Measurements from ENCODE around the gene SH3BGRL. TPM values are rescaled to one million over a fixed set of nuclear protein-coding genes. Genes with fewer than 3 reads are reported as not detected.

Gene SH3BGRL
- total and polyA plus RNA-seq, 2 of the 13 experiments (the other 11 are each of a cell fraction or from before 2014, with no cell fraction given): 8.9 to 11.4 TPM

DNA sequence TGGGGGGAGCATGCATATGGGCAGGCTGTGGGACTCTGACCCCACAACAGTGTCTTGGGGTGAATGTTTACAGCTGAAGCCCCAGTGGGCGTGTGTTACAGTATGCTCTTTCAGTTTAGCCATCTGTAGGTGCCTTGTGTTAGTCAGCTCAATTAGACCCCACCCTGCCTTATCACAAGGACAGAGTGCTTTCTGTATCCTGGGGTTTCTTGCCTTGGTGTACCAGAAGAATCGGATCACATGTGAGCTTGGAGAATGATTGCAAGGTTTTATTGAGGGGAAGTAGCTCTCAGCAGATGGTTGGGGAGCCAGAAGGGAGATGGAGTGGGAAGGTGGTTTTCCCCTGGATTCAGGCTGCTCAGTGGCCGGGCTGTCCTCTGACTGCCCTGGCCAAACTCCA is 27.3 kb downstream of the SH3BGRL start:
- no peak for FAIRE-seq
- CTCF ChIA-PET (ENCODE audit: low intra/inter-chr PET ratio, low total read pairs): no interaction called here

More for the DNA sequence above, 27.3 kb downstream of the SH3BGRL start:
- Histone ChIP-seq H3K4me2 (ENCODE audit: low read depth, low read length) (no peak overlapping the region), H3K4me1 (ENCODE audit: insufficient read depth, low read length) (no peaks in the 10 kb centered on the region), H3K27me3 (ENCODE audit: control insufficient read depth in 1 of 2, insufficient read depth in 2 of 2, low read length in 2 of 2) (no peaks in the 10 kb centered on the region), H3K4me3 (replicated peaks in 1 of 3; ENCODE audit: insufficient read depth in 1 of 3, low read depth in 2 of 3, low read length in 3 of 3) (no peak overlapping the region), H2AFZ (ENCODE audit: low read length) (no peak overlapping the region), H3K27ac (ENCODE audit: extremely low read length, insufficient read depth, low read length) (no peak overlapping the region), H3K79me2 (ENCODE audit: insufficient read depth, low read length) (no peaks in the 10 kb centered on the region), H3K36me3 (replicated peaks in 1 of 2; ENCODE audit: control insufficient read depth in 1 of 2, insufficient read depth in 2 of 2, low read length in 2 of 2) (no peaks in the 10 kb centered on the region), H3K9me3 (ENCODE audit: low read length) (no peaks in the 10 kb centered on the region), H4K20me1 (ENCODE audit: insufficient read depth, low read length) (no peaks in the 10 kb centered on the region), H3K9ac (ENCODE audit: insufficient read depth, low read depth, low read length) (no peak overlapping the region)
- DNase-seq (ENCODE audit: low spot score) (no peak), ATAC-seq (no peak)
- TF ChIP-seq ZC3H4 (CRISPR knock-in tag; IDR thresholded peaks at IDR 0.05; ENCODE audit: borderline replicate concordance) (no peak), RBFOX2 (IDR thresholded peaks at IDR 0.05; ENCODE audit: low read depth, low read length) (no peak), SP140L (CRISPR knock-in tag; IDR thresholded peaks at IDR 0.05; ENCODE audit: borderline replicate concordance) (no peak), ZNF850 (CRISPR knock-in tag; conservative IDR thresholded peaks at IDR 0.05) (no peak), ZNF337 (CRISPR knock-in tag; IDR thresholded peaks at IDR 0.05; ENCODE audit: borderline replicate concordance, low read depth) (no peak), THAP11 (CRISPR knock-in tag; IDR thresholded peaks at IDR 0.05) (no peak), ZNF660 (CRISPR knock-in tag; IDR thresholded peaks at IDR 0.05; ENCODE audit: borderline replicate concordance, low read depth) (no peak), ZNF10 (CRISPR knock-in tag; IDR thresholded peaks at IDR 0.05; ENCODE audit: borderline replicate concordance, low read depth) (no peak), ZNF879 (CRISPR knock-in tag; IDR thresholded peaks at IDR 0.05) (no peak), CENPBD1 (CRISPR knock-in tag; IDR thresholded peaks at IDR 0.05; ENCODE audit: borderline replicate concordance, low read depth) (no peak), HMG20A (CRISPR knock-in tag; IDR thresholded peaks at IDR 0.05; ENCODE audit: borderline replicate concordance) (no peak)
- TF ChIP-seq, protein P1, sequence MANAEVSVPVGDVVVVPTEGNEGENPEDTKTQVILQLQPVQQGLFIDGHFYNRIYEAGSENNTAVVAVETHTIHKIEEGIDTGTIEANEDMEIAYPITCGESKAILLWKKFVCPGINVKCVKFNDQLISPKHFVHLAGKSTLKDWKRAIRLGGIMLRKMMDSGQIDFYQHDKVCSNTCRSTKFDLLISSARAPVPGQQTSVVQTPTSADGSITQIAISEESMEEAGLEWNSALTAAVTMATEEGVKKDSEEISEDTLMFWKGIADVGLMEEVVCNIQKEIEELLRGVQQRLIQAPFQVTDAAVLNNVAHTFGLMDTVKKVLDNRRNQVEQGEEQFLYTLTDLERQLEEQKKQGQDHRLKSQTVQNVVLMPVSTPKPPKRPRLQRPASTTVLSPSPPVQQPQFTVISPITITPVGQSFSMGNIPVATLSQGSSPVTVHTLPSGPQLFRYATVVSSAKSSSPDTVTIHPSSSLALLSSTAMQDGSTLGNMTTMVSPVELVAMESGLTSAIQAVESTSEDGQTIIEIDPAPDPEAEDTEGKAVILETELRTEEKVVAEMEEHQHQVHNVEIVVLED (CRISPR knock-in tag; IDR thresholded peaks at IDR 0.05; ENCODE audit: borderline replicate concordance): no peak
- TF ChIP-seq, protein P2, sequence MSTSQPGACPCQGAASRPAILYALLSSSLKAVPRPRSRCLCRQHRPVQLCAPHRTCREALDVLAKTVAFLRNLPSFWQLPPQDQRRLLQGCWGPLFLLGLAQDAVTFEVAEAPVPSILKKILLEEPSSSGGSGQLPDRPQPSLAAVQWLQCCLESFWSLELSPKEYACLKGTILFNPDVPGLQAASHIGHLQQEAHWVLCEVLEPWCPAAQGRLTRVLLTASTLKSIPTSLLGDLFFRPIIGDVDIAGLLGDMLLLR (CRISPR knock-in tag; IDR thresholded peaks at IDR 0.05): no peak
- WGBS (ENCODE audit: low lambda C conversion rate): no CpG with 5 or more reads among the region's 3 CpGs
- intact Hi-C loops (cut with micrococcal nuclease; ENCODE audit: unreplicated experiment): no loop called here
- in situ Hi-C loops (cut with HindIII; ENCODE audit: extremely low pct_ligation_motif_present, low pct_unique_long_range_greater_than_20kb): no loop called here
- BruUV-seq (replicated peaks): no TSS peak
- POLR2A ChIA-PET: no interaction called here

Measured in HepG2 (cell line).